Mesenteric fat pad (tissue), 1 donor: ENCODE results near the gene RSPO4. TPM values are rescaled to one million over a fixed set of nuclear protein-coding genes. Genes with fewer than 3 reads are reported as not detected.

ENCODE experiments used
- DNase-seq: peaks from one replicate; pipeline ENCODE4 v3.0.0-alpha.2; 2020; ENCODE audit warnings: low spot score
- total RNA-seq: library from RNA; stranded (reverse); fragmentation: NEBNext Ultra II Directional; extraction: Animal tissue kit (Norgen Biotek cat#: 25700); gene quantifications from one replicate; pipeline ENCODE4 v1.2.1, GENCODE V29; 2021
- donor health status: DM: yes; HTN: yes; CAD: no.

Gene RSPO4
- total RNA-seq, 1 donor from 2014 or later, result not detected

DNA sequence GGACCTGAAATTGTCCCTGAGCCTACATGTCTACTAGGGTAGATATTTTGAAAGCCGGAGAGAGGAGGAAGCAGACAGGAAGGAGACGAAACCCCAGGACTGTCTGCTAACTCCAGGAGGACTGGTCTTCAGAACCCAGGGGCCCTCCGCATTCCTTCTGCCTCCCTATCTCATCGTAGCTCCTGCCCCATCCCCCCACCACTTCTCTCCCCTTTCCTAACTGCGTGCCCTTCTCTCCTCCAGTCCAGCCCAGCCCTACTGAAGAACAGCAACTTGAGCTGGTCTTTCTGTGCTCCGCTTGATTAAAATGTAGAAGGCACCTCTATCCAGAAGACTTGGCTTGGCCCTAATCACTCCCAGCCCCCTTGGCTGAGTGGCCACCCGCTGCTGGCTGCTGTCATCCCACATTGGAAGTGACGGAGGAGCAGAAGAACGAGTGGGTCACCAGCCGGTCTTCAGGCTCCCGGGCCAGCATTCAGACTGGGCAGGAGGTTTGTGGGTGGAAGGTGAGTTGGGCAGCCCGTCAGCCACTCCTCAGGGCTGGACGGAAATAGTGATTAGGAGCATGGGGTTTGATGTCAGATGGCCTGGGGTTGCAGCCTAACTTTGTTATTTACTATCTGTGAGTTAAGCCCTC lies 57.2 kb downstream of the RSPO4 start:
- peak; percentile 81 for DNase-seq

DNA sequence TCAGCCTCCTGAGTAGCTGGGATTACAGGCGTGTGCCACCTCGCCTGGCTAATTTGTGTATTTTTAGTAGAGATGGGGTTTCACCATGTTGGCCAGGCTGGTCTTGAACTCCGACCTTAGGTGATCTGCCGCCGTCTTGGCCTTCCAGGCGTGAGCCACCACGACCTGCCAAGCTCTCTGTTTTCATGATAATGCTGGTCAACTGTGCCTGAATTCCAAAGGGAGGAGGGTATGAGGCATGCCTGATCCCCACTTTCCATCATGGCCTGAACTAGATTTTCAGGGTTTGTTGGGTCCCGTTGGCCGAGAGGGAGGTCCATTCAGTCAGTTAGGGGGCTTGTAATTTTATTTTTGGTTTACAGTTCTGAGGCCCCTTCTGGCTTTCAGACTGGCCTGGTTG lies 58.0 kb downstream of the RSPO4 start:
- DNase-seq, result peak; percentile 43

DNA sequence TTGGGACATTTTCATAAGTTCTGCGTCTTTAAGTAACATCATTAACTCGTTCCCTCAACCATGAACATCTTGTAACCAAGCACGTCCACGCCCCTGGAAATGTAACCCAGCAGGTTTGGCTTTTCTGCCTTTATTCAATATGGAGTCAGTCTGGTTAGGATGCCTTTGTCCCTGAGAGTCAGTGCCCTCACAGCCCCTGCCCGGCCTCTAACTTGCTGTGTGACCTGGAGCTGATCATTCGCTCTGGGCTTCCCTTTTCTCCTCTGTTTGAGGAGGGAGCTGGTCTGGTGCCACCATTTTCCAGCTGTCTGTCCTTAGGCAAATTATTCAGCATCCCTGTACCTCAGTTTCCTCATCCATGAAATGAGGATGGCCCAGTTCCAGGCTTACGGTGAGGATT lies 59.5 kb downstream of the RSPO4 start:
- DNase-seq, result peak; percentile 62

- DNase-seq, result peak; percentile 45
Observed at GRCh38 chr20:940926-941325, 61.2 kb downstream of the RSPO4 start.

GRCh38 chr20:939606-940005 lies 62.5 kb downstream of the RSPO4 start:
- DNase-seq, result peak; percentile 60

GRCh38 chr20:934186-934840 lies 67.8 kb downstream of the RSPO4 start:
- peak; percentile 74 for DNase-seq

DNA sequence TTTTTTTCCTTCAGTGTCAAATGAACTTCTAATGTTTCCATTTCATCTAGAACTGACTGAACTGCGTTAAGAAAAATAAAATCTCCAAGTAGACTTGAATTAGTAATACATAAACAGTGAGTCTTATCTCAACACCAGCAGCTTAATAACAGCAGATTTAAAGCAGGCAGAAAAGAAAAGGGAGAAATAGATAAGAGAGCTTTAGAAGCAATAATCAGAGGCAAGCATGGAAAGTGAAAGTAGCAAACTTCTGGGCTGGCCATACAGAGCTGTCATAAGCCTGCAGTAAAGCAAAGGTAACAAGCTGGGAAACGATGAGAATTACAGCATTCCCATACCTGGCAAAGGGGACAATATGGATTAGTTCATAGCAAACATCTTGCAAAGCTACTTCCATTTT lies 69.1 kb downstream of the RSPO4 start:
- peak; percentile 2 for DNase-seq

- DNase-seq, result no peak
Observed at GRCh38 chr20:931401-931800, 70.7 kb downstream of the RSPO4 start.

DNA sequence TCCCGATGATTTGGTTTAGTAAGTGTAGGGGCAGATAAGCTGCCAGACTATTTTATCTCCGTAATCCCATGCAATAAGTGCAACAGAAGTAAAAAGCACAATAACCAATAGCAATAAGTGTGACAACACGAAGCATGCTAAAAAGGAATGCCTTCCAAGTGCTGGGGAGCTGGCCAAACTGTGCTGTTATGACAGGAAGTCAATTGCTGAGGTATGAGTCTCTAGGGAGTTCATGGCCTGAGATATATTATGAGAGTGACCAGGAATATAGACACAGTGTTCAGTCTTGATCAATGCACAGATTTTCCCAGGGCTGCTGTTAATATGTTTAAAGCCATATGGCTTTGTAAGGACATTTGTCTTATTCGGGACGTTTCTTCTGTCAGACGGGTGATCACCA lies 75.4 kb downstream of the RSPO4 start:
- DNase-seq, result peak; percentile 14

DNA sequence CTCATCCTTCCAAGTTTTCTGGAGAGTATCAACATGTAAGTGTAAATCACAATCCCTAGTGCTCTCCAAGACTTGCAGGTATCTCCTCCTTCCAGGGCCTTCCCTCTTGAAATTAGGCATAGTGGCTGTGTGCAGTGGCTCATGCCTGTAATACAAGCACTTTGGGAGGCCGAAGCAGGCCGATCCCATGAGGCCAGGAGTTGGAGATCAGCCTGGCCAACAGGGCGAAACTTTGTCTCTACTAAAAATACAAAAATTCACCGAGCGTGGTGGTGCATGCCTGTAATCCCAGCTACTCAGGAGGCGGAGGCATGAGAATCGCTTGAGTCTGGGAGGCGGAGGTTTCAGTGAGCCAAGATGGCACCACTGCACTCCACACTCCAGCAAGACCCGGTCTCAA lies 76.6 kb downstream of the RSPO4 start:
- DNase-seq, result peak; percentile 14

DNA sequence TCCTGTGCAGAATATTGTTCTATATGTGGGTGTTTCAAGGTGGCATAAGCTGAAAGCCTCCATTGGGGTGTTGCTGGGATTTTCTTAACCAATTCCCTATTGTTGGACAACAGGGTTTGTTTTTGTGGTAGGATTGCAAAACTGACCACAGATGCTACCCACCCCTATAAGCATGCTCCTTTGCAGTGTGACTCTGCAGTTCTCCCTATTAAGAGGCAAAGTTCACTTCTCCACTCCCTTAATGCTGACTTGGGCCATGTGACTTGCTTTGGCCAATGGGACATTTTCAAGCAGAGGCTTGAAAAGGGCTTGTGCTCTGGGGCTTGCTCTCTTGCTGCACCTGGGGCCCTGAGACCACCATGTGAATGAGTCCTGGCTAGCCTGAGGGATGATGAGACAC lies 77.5 kb downstream of the RSPO4 start:
- peak; percentile 22 for DNase-seq

- DNase-seq, result peak; percentile 43
Observed at GRCh38 chr20:922781-923180, 79.3 kb downstream of the RSPO4 start.

GRCh38 chr20:921068-921467 lies 81.0 kb downstream of the RSPO4 start:
- peak; percentile 88 for DNase-seq

- DNase-seq, result no peak
Observed at GRCh38 chr20:920311-920710, 81.8 kb downstream of the RSPO4 start.

DNA sequence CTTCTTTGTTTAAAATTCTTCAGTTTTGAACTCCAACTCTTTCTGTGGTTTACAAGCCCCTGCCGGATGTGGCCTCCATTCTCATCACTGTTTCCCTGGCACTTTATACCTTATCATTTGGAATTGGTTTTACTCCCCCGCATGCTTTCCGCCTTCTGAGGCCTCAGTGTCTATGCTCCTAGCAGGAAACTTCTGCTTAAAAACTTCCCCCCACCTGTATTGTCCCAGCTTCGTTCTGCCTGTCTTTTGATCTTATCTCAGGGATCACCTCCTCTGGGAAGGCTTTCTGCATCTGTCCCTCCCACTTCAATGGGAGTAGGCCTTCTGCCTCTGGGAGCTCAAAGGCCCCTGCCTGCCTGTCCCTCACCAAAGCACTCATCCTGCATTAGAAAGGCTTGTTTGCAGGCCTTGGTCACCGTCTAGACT lies 82.6 kb downstream of the RSPO4 start:
- DNase-seq, result peak; percentile 57

GRCh38 chr20:917416-917815 lies 84.7 kb downstream of the RSPO4 start:
- peak; percentile 8 for DNase-seq

- peak; percentile 45 for DNase-seq
Observed at GRCh38 chr20:916825-917224, 85.3 kb downstream of the RSPO4 start.

DNA sequence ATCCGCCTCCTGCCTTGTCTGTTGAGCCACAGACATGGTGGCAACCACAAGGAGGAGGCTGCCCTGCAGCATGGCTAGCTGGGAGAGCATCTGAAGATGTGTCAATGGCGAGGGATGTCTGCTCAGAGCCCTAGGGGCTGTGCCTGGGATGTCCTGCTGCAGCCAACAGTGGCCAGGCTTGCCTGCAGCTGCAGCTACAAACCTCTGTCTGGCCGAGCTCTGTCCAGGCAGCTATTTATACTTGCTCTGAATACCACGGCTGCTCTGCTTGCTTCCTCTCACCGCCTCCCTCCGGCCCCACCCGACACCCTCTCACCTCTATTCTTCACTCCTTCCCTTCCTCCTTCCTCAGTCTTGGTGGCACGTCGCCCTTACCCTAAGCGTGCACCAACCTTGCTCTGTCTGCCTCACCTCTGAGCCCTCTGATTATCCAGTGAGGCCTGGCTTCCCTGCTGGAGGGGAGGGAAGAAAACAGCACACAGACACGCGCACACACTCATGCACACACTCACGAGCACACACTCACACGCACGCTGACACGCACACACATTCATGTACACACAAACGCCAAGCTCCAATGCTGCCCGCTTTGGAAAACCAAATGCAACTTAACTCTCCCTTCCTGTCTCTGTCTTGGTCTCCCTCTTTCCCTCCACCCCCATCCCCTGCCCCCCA lies 85.8 kb downstream of the RSPO4 start, which contains the start of gene ANGPT4:
Gene ANGPT4 (minus strand): TSS at position 210 of the 675 bp plus-strand sequence. CDS start 120 bp downstream, at position 90.
- peak; percentile 55 for DNase-seq

GRCh38 chr20:914727-915498 lies 87.2 kb downstream of the RSPO4 start:
- DNase-seq, result peak; percentile 80

DNA sequence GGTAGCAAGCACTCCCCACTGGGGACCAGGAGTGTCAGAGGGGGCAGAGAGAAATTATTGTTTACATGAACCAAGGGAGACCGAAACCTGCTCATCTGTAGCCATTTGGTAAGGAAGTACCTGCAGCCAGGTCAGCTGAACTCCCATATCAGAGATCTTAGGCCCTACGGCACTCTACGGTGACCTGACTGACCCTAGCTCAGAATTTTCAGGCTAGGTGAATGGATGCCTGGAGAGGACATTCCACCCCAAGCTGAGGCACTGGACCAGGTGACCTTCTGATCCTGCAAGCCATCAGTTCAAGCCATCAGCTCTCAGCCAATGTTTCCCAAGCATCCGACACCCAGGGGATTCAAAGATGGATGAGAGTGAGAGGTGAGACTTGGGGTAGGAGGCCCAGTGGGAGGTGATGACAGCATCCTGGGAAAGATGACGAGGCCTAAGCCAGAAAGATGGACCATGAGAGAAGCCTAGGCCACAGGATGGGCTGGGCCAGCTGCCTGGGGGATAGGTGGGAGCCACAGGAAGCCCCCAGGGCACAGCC lies 88.7 kb downstream of the RSPO4 start:
- peak; percentile 62 for DNase-seq

- DNase-seq, result peak; percentile 65
Observed at GRCh38 chr20:911882-912600, 90.1 kb downstream of the RSPO4 start.
